ENCODE results near the gene TBPL1.

DNA sequence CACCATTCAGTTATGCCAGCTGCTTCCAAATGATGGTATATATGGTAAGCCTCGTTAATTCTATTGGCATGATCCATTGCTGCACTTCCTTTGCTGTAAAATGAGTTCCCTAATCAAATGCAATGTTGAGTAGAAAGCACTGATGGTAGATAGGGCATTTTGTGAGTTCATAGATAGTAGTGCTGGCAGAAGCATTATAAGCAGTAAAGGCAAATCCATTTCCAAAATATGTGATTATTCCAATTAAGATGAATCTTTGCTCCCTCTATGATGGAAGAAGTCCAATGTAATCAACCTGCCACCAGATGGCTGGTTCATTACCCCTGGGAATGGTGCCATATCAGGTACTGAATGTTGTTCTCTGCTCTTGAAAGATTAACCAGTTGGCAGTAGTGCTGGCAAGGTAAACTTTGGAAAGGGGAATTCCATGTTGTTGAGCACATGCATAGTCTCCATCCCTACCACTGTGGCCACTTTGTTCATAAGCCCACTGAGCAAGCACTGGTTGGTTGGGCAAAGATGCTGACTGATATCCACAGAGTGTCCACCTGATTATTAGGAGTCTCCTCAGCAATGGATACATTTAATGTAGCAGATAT, 5.6 kb upstream of the TBPL1 start:
- TF ChIP-seq, protein P1, sequence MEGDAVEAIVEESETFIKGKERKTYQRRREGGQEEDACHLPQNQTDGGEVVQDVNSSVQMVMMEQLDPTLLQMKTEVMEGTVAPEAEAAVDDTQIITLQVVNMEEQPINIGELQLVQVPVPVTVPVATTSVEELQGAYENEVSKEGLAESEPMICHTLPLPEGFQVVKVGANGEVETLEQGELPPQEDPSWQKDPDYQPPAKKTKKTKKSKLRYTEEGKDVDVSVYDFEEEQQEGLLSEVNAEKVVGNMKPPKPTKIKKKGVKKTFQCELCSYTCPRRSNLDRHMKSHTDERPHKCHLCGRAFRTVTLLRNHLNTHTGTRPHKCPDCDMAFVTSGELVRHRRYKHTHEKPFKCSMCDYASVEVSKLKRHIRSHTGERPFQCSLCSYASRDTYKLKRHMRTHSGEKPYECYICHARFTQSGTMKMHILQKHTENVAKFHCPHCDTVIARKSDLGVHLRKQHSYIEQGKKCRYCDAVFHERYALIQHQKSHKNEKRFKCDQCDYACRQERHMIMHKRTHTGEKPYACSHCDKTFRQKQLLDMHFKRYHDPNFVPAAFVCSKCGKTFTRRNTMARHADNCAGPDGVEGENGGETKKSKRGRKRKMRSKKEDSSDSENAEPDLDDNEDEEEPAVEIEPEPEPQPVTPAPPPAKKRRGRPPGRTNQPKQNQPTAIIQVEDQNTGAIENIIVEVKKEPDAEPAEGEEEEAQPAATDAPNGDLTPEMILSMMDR (conservative IDR thresholded peaks at IDR 0.05; ENCODE audit: low read length): no peak
- TF ChIP-seq EZH2phosphoT487 (IDR thresholded peaks at IDR 0.05; ENCODE audit: borderline replicate concordance): no peak

Measured in Loucy (cell line).